H1 (cell line): Measurements from ENCODE around the gene AUH. TPM values are rescaled to one million over a fixed set of nuclear protein-coding genes. Genes with fewer than 3 reads are reported as not detected.

Experiments used
- CTCF ChIA-PET: fragments of 300-600 bp; sonication (Branson Sonifier 250); formaldehyde crosslinking; loops from one replicate; lab custom pipeline; 2021; ENCODE audit not compliant: partially characterized antibody; lab: Charles Lee
- POLR2A ChIA-PET: fragments of 300-600 bp; sonication (Branson Sonifier 250); formaldehyde crosslinking; loops from one replicate; lab custom pipeline; 2021; ENCODE audit warnings: inconsistent platforms; ENCODE audit not compliant: partially characterized antibody; lab: Charles Lee
- DNase-seq, 2 experiments: peaks; one replicate each; pipeline versions ENCODE4 v3.0.0 to v3.0.0-alpha.2; 2010 to 2022; ENCODE audit warnings: low spot score in 2 of 2, low read depth in 1 of 2, mixed read lengths in 1 of 2
- FAIRE-seq: peaks from 2 replicates; lab custom pipeline; 2011; peaks lifted over from hg19 to GRCh38; lab: Jason Lieb, UNC
- H2AFZ ChIP-seq: 2 replicates; pipeline ENCODE4 v1.8.1; 2012; ENCODE audit warnings: low read length, inconsistent platforms
- H2AK5ac ChIP-seq: 2 replicates; pipeline ENCODE4 v1.6.1; 2013; ENCODE audit warnings: low read depth, low read length
- H2BK120ac ChIP-seq: replicated peaks from 2 replicates; pipeline ENCODE3; 2013; ENCODE audit warnings: low read depth, low read length, inconsistent platforms
- H2BK12ac ChIP-seq: 2 replicates; pipeline ENCODE4 v1.6.1; 2013; ENCODE audit warnings: low read depth, low read length
- H2BK15ac ChIP-seq: 2 replicates; pipeline ENCODE4 v1.6.1; 2013; ENCODE audit warnings: low read length
- H2BK20ac ChIP-seq: 2 replicates; pipeline ENCODE4 v1.6.1; 2013; ENCODE audit warnings: low read length
- H2BK5ac ChIP-seq: 2 replicates; pipeline ENCODE4 v1.6.1; 2013; ENCODE audit warnings: low read depth, low read length
- H3K14ac ChIP-seq: 2 replicates; pipeline ENCODE4 v1.6.1; 2013; ENCODE audit warnings: inconsistent platforms; ENCODE audit not compliant: insufficient read length
- H3K18ac ChIP-seq: 2 replicates; pipeline ENCODE4 v1.6.1; 2013; ENCODE audit warnings: low read length; ENCODE audit errors: extremely low read depth
- H3K23ac ChIP-seq: 2 replicates; pipeline ENCODE4 v1.6.1; 2013; ENCODE audit warnings: inconsistent platforms; ENCODE audit not compliant: insufficient read length
- H3K23me2 ChIP-seq: 2 replicates; pipeline ENCODE4 v1.6.1; 2013; ENCODE audit warnings: low read depth, low read length
- H3K27ac ChIP-seq: 2 replicates; pipeline ENCODE4 v1.6.1; 2011; ENCODE audit warnings: low read depth, low read length, inconsistent platforms
- H3K27me3 ChIP-seq, 4 experiments: replicated peaks in 1 of 4; 1 replicate in 1 of 4; 2 replicates in 3 of 4; pipeline versions ENCODE4 v1.6.1 to v1.8.1; 2011 to 2013; ENCODE audit warnings: low read length in 3 of 4, mild to moderate bottlenecking in 3 of 4, inconsistent platforms in 2 of 4, mixed read lengths in 2 of 4, moderate library complexity in 1 of 4; ENCODE audit not compliant: control insufficient read depth in 3 of 4, insufficient read depth in 3 of 4; ENCODE audit errors: extremely low read depth in 1 of 4
- H3K36me3 ChIP-seq, 4 experiments: 2 replicates each; pipeline versions ENCODE4 v1.6.1 to v1.8.1; 2011 to 2013; ENCODE audit warnings: mild to moderate bottlenecking in 4 of 4, low read length in 3 of 4, moderate library complexity in 2 of 4, control low read depth in 1 of 4, inconsistent platforms in 1 of 4; ENCODE audit not compliant: insufficient read depth in 4 of 4, control insufficient read depth in 2 of 4
- H3K4ac ChIP-seq: replicated peaks from 2 replicates; pipeline ENCODE3; 2013; ENCODE audit warnings: low read length, low read depth, mixed read lengths, inconsistent platforms; ENCODE audit not compliant: insufficient read length
- H3K4me1 ChIP-seq, 4 experiments: replicated peaks in 1 of 4; 1 replicate in 1 of 4; 2 replicates in 3 of 4; pipeline versions ENCODE4 v1.6.1 to v1.8.1; 2011 to 2013; ENCODE audit warnings: low read length in 3 of 4, inconsistent platforms in 2 of 4, mixed read lengths in 1 of 4; ENCODE audit not compliant: insufficient read depth in 4 of 4, control insufficient read depth in 3 of 4
- H3K4me2 ChIP-seq, 2 experiments: 2 replicates each; pipeline versions ENCODE4 v1.6.1 to v1.8.1; 2011 to 2013; ENCODE audit warnings: low read depth in 2 of 2, low read length in 2 of 2, control low read depth in 1 of 2, inconsistent platforms in 1 of 2, mild to moderate bottlenecking in 1 of 2; ENCODE audit not compliant: insufficient read depth in 1 of 2
- H3K4me3 ChIP-seq, 4 experiments: fragments of 200-600, 300-600 bp in 1 of 4; sonication (generic), shearing (Covaris generic), sonication (Bioruptor Twin) in 1 of 4; 2 replicates each; pipeline versions ENCODE4 v1.5.1 to v1.8.1; 2011 to 2016; ENCODE audit warnings: low read length in 4 of 4, low read depth in 3 of 4, control low read depth in 2 of 4, inconsistent platforms in 2 of 4, mild to moderate bottlenecking in 2 of 4, mixed read lengths in 1 of 4, moderate library complexity in 1 of 4; ENCODE audit not compliant: insufficient read depth in 2 of 4; ENCODE audit errors: extremely low read depth in 1 of 4
- H3K56ac ChIP-seq: replicated peaks from 2 replicates; pipeline ENCODE3; 2013; ENCODE audit warnings: low read depth, mild to moderate bottlenecking, mixed read lengths, low read length, inconsistent platforms; ENCODE audit not compliant: insufficient read length
- H3K79me1 ChIP-seq: 2 replicates; pipeline ENCODE4 v1.6.1; 2013; ENCODE audit warnings: low read depth, low read length, control low read depth
- H3K79me2 ChIP-seq, 2 experiments: 2 replicates each; pipeline versions ENCODE4 v1.6.1 to v1.8.1; 2012 to 2013; ENCODE audit warnings: low read length in 2 of 2, mild to moderate bottlenecking in 2 of 2, inconsistent platforms in 1 of 2; ENCODE audit not compliant: insufficient read depth in 2 of 2, control insufficient read depth in 1 of 2
- H3K9ac ChIP-seq, 4 experiments: replicated peaks in 1 of 4; 1 replicate in 1 of 4; 2 replicates in 3 of 4; pipeline versions ENCODE4 v1.6.1 to v1.8.1; 2011 to 2013; ENCODE audit warnings: low read depth in 3 of 4, low read length in 3 of 4, control low read depth in 2 of 4, mild to moderate bottlenecking in 2 of 4, moderate library complexity in 2 of 4, inconsistent platforms in 1 of 4; ENCODE audit errors: extremely low read depth in 1 of 4
- H3K9me3 ChIP-seq, 2 experiments: 2 replicates each; pipeline versions ENCODE4 v1.6.1 to v1.8.1; 2012 to 2013; ENCODE audit warnings: mild to moderate bottlenecking in 2 of 2, moderate library complexity in 2 of 2, control low read depth in 1 of 2, inconsistent platforms in 1 of 2, low read depth in 1 of 2, low read length in 1 of 2, mixed read lengths in 1 of 2; ENCODE audit not compliant: insufficient read depth in 2 of 2
- H4K20me1 ChIP-seq, 2 experiments: replicated peaks in 1 of 2; 2 replicates each; pipeline versions ENCODE3 to v1.8.1; 2011 to 2013; ENCODE audit warnings: inconsistent platforms in 2 of 2, low read length in 2 of 2, mild to moderate bottlenecking in 1 of 2; ENCODE audit not compliant: insufficient read depth in 2 of 2, control insufficient read depth in 1 of 2
- H4K5ac ChIP-seq: 2 replicates; pipeline ENCODE4 v1.6.1; 2013; ENCODE audit warnings: low read length, low read depth, mixed read lengths, inconsistent platforms; ENCODE audit not compliant: insufficient read length
- H4K8ac ChIP-seq: 2 replicates; pipeline ENCODE4 v1.8.0; 2013; ENCODE audit warnings: mild to moderate bottlenecking, moderate library complexity, low read length, inconsistent platforms; ENCODE audit not compliant: insufficient read depth; ENCODE audit errors: extremely low read depth
- H4K91ac ChIP-seq: replicated peaks from 2 replicates; pipeline ENCODE3; 2013; ENCODE audit warnings: low read length, mixed read lengths, inconsistent platforms; ENCODE audit not compliant: insufficient read length
- ATF3 ChIP-seq: IDR thresholded peaks from 2 replicates; pipeline ENCODE4 v1.6.1; 2011; ENCODE audit warnings: low read depth, mild to moderate bottlenecking, low read length; ENCODE audit not compliant: insufficient read depth
- E2F6 ChIP-seq: IDR thresholded peaks from 2 replicates; pipeline ENCODE4 v1.6.1; 2012; ENCODE audit warnings: inconsistent platforms
- EP300 ChIP-seq, 2 experiments: IDR thresholded peaks; 1 replicate in 1 of 2; 2 replicates in 1 of 2; pipeline ENCODE4 v1.6.1; 2011 to 2012; ENCODE audit warnings: low read depth in 2 of 2, low read length in 2 of 2, mild to moderate bottlenecking in 2 of 2, borderline replicate concordance in 1 of 2, inconsistent platforms in 1 of 2, moderate library complexity in 1 of 2
- JUND ChIP-seq: IDR thresholded peaks from 2 replicates; pipeline ENCODE4 v1.6.1; 2011; ENCODE audit warnings: mild to moderate bottlenecking, improper control_type of control experiment, low read length
- KDM1A ChIP-seq: fragments of 200-600, 300-600 bp; sonication (generic); IDR thresholded peaks from 2 replicates; pipeline ENCODE4 v1.7.1; 2016; ENCODE audit warnings: mild to moderate bottlenecking, low read length, borderline replicate concordance
- KDM5A ChIP-seq: fragments of 200-600 bp; IDR thresholded peaks from 2 replicates; pipeline ENCODE4 v1.7.1; 2012; ENCODE audit warnings: mild to moderate bottlenecking, low read length, inconsistent platforms, mixed read lengths
- NANOG ChIP-seq: IDR thresholded peaks from 2 replicates; pipeline ENCODE4 v1.6.1; 2011; ENCODE audit warnings: low read length, low read depth, mild to moderate bottlenecking, inconsistent platforms; ENCODE audit not compliant: insufficient read depth, poor library complexity, severe bottlenecking
- RAD21 ChIP-seq, 2 experiments: IDR thresholded peaks in 1 of 2; conservative IDR thresholded peaks in 1 of 2; 2 replicates each; pipeline ENCODE4 v1.6.1; 2011; ENCODE audit warnings: low read depth in 2 of 2, low read length in 2 of 2, improper control_type of control experiment in 1 of 2, inconsistent platforms in 1 of 2, mild to moderate bottlenecking in 1 of 2, moderate library complexity in 1 of 2
- RFX5 ChIP-seq: IDR thresholded peaks from 2 replicates; pipeline ENCODE4 v1.6.1; 2011; ENCODE audit warnings: low read depth, low read length, improper control_type of control experiment, borderline replicate concordance
- SAP30 ChIP-seq: fragments of 300-600 bp; sonication (generic); IDR thresholded peaks from 2 replicates; pipeline ENCODE4 v1.7.1; 2012; ENCODE audit warnings: low read length, moderate library complexity, mild to moderate bottlenecking, inconsistent platforms; ENCODE audit not compliant: insufficient read depth, insufficient replicate concordance
- SIRT6 ChIP-seq: IDR thresholded peaks from one replicate; pipeline ENCODE4 v1.7.1; 2012; ENCODE audit warnings: low read length, inconsistent platforms
- SP2 ChIP-seq: IDR thresholded peaks from 2 replicates; pipeline ENCODE4 v1.6.1; 2012; ENCODE audit warnings: mild to moderate bottlenecking, low read length, inconsistent platforms
- YY1 ChIP-seq: IDR thresholded peaks from 2 replicates; pipeline ENCODE4 v1.6.1; 2011; ENCODE audit warnings: low read depth, mild to moderate bottlenecking, low read length
- WGBS, 2 experiments: shearing (Covaris generic) in 1 of 2; methylation state at CpG; one replicate each; pipeline versions ENCODE4 v1.1.6 to v1.1.7; 2013 to 2015; ENCODE audit warnings: low lambda C conversion rate in 2 of 2, mixed read lengths in 2 of 2, inconsistent platforms in 1 of 2, low coverage in 1 of 2, missing lambda C conversion rate in 1 of 2; ENCODE audit not compliant: insufficient replicate concordance in 2 of 2, insufficient coverage in 1 of 2, insufficient read length in 1 of 2; ENCODE audit errors: extremely low coverage in 1 of 2, missing lambda C conversion rate in 1 of 2; 5-methylcytosine and 5-hydroxymethylcytosine counted together
- polyA plus RNA-seq, 7 experiments: library from polyadenylated mRNA; depleted of rRNA in 3 of 7; stranded (reverse) in 5 of 7; unstranded in 2 of 7; fragments of >200 nt in 5 of 7; fragments of 200-250 nt in 2 of 7; gene quantifications; 1 replicate in 5 of 7; 2 replicates in 1 of 7; 4 replicates in 1 of 7; pipeline versions ENCODE4 v1.2.1 to v1.2.3, GENCODE V29; 2011 to 2013; ENCODE audit warnings: missing spikeins in 2 of 7, mixed read lengths in 2 of 7
- total RNA-seq: library from RNA; stranded (reverse); fragmentation: NEBNext Ultra II Directional; extraction: Animal tissue kit (Norgen Biotek cat#: 25700); gene quantifications from 2 replicates; pipeline ENCODE4 v1.2.1, GENCODE V29; 2021

The AUH gene
- total and polyA plus RNA-seq, 2 of the 8 experiments (the other 6 are each of a cell fraction or from before 2014, with no cell fraction given), result 5.8 to 21.9 TPM

DNA sequence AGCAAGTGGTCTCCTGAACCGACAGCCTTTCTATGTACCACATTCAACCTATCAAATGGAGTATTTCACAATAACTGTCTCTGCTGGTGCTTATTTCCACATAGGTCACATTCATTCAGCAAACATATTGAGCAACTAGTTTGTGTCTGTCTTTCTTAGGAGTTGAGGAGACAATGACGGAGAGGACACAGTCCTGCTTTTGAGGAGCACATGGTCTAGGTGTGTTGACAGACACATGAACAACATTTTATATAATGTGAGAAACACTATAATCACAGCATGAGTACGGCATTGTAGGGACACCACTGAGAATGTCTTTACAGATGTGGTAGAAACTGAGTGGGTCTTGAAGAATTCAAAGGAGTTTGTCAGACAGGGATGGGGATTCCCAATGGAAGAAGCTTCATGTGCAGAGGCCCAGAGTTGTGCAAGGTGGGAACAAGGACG, 33.4 kb upstream of the AUH start:
- Histone ChIP-seq H3K4me1 (no peaks in the 10 kb centered on the region), H3K9me3 (no peaks in the 10 kb centered on the region), H3K79me2 (no peaks in the 10 kb centered on the region), H3K4ac (no peak overlapping the region), H4K91ac (no peak overlapping the region), H3K36me3 (no peaks in the 10 kb centered on the region; a peak in 1 of 8 replicates), H4K5ac (no peak overlapping the region), H3K23ac (no peak overlapping the region), H4K8ac (no peak overlapping the region), H2BK15ac (no peak overlapping the region), H2BK5ac (no peak overlapping the region), H3K4me2 (no peak overlapping the region), H3K79me1 (no peaks in the 10 kb centered on the region), H3K27ac (no peak overlapping the region), H3K9ac (no peak overlapping the region), H2BK12ac (no peak overlapping the region), H2AK5ac (no peak overlapping the region), H3K4me3 (no peak overlapping the region), H2AFZ (no peak overlapping the region), H3K27me3 (no peaks in the 10 kb centered on the region), H3K56ac (no peak overlapping the region), H4K20me1 (no peaks in the 10 kb centered on the region), H3K14ac (no peak overlapping the region), H2BK120ac (no peak overlapping the region), H2BK20ac (no peak overlapping the region), H3K23me2 (no peaks in the 10 kb centered on the region), H3K18ac (no peak overlapping the region)
- POLR2A ChIA-PET, result no interaction called here
- FAIRE-seq, result no peak
- DNase-seq, result no peak
- WGBS, 2 experiments, result 83% methylated on average over 4 of the region's 4 CpGs; no CpG with 5 or more reads in 1 of the 2 experiments
- CTCF ChIA-PET, result no interaction called here
- no peak for TF ChIP-seq YY1
- no peak for TF ChIP-seq E2F6
- no peak for TF ChIP-seq KDM5A
- no peak for TF ChIP-seq RAD21 (IDR thresholded peaks at IDR 0.05 in 1 of 2, conservative IDR thresholded peaks at IDR 0.05 in 1 of 2; ENCODE audit: low read depth in 2 of 2, low read length in 2 of 2)
- no peak for TF ChIP-seq SAP30
- TF ChIP-seq ATF3, result no peak
- no peak for TF ChIP-seq JUND
- no peak for TF ChIP-seq RFX5
- no peak for TF ChIP-seq NANOG
- TF ChIP-seq SP2, result no peak
- TF ChIP-seq EP300 (IDR thresholded peaks at IDR 0.05; ENCODE audit: borderline replicate concordance in 1 of 2, low read depth in 2 of 2, low read length in 2 of 2), result no peak
- TF ChIP-seq SIRT6, result no peak
- no peak for TF ChIP-seq KDM1A
